Central memory CD4-positive, alpha-beta T cell (primary cell): ENCODE results near the gene TMEM19.

Source experiments
- DNase-seq: peaks from one replicate; pipeline ENCODE4 v3.0.0; 2022
- total RNA-seq, 3 experiments: gene quantifications; one replicate each; lab custom pipeline; 2026; lab: John Stamatoyannopoulos, UW

The TMEM19 gene
- total RNA-seq, result 9.6 to 29.8 (median 11.6) reads per million in 3 experiments

DNA sequence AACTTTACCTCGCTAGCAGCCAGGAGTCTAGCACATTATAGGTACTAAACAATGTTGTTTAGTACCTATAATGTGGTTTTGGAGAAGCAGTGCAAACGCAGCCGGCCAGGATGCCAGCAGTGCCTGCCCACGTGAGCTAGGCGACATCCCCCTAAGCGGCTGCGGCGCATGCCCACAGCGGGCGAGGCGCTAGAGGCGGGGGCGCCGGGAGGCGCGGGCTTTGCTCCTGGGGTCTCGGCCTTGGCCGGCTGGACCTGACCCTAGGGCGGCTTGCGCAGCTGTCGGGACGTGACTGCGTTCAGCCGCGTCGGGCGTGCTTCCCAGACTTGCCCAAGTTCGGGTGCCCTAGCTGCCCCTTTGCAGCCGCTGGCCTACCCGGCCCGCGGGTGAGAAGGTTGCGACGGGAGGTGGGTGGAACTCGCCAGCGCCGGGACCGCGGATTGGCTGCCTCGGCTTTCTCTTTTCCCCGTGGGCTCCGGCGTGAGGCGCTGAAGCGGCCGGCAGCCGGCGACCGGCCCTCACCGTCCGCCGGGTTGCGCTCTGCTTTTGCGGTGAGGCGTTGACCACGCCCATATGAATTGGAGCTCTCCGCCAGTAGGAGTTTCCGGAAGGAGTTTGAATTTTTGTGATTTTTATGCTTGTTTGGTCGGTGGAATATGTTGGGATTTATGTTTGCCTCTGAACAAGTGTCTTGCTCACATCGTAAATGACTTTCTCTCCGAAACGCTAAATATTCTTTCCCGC lies at the start of gene TMEM19:
Gene TMEM19, plus strand, starts transcription at position 169 of the 744 bp plus-strand sequence. CDS start 599 bp downstream, outside the sequence.
- DNase-seq, result peak; percentile 84

DNA sequence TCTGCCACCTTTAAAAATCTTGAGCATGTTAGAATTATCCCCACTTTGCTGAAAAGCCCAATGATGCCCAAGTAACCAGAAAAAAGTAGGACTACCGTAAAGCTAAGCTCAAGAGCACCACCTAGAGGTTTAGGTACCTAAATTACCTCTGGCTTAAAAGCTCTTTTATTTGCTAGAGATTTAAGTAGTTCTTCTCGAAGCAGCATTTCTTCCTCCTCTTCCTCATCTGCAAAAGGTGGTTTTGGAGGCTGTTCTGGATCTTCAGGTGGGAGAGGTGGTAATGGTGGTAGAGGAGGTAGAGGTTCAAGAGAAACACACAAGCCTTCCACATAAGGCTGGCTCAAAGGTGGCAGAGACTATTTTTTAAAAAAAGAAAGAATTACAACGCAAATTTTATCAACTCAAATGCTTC lies 49.2 kb upstream of the TMEM19 start:
- DNase-seq, result peak; percentile 45

DNA sequence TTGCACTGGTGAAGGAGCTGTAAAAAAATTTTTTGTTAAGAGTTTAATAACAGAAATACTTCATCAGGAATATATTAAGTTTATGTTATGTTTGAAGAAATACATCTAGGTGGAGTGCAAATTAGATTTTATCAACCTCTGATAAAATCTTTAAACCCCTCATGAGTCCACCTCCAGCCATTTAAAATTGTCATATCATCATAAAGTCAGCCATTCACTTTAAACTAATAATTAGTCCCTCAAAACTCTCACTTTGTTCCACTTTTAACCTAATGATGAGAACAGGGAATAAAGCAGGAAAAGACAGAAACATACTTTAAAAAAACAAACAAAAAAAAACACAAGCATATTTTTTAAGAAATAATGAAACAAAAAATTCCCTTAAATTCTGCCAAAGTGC lies 47.4 kb upstream of the TMEM19 start:
- DNase-seq, result no peak

DNA sequence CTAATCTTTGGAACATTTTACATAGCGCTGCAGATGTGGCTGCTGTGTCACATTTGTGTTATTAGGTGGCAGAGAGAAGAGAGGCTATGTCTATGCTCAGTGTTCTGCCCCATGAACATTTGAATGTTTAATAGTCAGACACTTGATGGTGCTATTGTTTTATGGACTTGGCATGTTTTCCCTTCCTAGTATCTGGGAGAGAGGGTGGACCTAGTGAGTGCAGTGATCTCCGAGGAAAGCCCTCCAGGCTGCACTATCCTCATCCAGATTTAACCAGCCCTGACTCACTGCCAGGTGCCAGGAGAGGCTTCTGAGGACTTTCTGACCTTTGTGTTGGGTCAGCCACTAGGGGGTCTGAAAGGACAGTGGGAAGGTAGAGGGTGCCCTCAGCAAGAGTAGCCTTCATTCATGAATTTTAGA lies 46.5 kb upstream of the TMEM19 start:
- no peak for DNase-seq

DNA sequence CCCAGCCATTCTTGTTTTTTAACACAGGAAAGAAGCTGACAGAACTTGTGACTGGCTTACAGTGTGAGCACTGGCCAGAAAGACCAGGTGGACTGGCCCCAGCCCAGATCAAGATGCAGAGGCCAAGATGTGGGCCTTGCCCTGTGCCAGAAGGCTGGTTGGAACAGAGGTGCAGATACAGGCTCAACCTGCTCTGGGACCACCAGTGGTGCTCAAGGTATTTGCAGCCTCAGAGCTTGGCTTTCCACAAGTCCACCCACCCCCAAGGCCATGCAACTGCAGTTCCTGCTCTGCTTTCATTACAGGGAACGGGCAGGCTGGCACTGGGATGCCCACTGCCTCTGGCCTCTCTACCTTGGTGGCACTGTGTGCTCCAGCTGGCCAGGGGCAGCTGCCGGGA lies 45.6 kb upstream of the TMEM19 start:
- DNase-seq, result no peak

DNA sequence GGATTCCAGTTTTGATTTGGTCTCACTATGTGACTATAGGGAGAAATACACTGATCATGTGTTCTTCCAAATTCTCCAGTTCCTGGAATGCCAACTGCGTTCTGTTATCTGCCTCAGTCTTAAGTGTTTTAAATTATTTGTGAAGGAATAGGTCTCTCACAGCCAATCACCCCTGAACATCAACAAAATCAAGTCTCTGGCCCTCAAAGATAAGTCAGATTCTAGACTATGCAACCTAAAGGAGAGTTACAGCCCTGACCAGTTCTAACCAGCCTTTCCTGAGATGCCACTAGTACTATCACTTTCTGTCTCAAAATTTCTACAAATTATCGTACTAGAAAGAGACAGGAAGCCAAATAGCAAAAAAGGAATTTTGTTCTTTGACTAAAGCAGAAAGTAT lies 44.5 kb upstream of the TMEM19 start:
- DNase-seq, result no peak

DNA sequence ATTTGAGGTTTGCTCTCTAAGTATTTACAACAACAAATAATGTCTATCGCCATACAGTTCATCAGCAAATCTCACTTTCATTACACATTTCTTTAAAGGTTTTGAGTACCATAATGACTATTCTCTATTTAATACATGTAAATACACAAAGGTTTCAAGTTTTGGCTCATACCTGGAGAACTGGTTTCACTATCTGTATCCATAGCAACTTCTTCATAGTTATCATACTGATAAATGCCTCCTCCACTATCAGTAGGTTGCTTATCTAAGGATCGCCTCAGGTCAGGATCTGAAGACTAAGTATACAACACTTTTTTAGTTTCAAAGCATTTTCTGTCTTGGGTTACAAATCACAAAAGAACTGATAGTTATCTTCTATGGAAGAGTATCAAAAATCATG lies 43.6 kb upstream of the TMEM19 start:
- DNase-seq, result no peak

DNA sequence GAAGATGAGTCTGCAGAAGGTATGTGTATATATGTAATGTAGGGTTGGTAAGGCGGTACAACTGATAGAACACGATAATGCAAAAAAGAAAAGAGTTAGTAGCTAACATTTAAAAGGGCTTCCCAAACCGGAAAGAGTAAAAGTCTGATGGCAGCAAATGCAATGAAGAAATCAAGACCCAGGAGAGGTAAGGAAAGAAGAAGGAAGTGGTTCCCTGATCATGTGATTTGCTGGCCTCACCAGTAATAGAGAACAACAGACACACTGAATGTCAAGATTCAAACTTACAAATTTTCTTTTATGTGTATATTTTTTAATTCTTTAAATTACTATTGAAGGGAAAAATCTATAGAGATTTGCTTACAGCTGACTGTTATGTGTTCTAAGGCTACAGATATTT lies 40.6 kb upstream of the TMEM19 start:
- DNase-seq, result no peak

DNA sequence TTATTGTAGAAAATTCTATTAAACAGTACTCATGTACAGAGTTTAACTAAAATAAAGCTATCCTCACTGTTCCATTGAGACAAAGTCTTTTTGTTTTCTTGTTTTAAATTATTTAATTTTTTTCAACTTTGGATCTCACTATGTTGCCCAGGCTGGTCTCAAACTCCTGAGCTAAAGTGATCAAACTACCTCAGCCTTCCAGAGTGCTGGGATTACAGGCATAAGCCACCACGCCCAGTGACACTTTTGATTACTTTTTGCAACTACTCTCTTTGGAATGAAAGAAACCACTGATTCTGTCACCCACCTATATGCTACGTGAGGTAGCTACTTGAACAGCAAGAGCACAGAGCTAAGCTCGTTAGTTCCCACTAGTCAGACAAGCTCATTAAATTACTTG lies 39.4 kb upstream of the TMEM19 start:
- DNase-seq, result no peak

DNA sequence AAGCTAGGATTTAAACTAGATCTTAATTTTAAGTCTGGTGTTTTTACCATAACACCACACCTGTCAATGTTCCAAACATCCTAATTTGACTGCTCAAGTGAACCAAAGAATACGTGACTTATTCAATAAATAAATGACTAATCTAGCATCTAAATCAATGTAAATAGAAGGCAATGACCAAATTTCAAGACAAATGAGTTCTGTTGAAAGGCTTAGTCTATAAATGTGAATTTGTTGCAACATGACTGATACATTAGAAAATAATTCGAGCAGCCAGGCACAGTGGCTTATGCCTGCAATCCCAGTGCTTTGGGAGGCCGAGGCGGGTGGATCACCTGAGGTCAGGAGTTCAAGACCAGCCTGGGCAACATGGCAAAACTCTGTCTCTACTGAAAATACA lies 37.3 kb upstream of the TMEM19 start:
- DNase-seq, result no peak

DNA sequence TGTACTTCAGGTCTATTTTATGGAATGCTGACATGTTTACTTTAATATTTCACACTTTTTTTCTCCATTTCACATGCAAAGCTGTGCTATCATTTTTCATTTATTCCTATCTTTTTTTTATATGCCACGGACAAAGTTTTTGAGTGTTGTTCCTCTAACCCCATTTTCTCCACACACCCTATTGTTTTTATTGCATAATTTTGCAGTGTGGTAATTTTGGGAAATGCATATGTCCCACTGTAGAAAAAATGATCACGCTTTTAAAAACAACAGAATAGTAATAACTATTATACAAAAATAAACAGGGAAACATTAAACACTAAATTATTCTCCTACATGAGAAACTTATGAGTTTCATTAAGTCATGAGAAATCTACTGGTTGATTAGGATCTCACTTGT lies 36.5 kb upstream of the TMEM19 start:
- DNase-seq, result no peak

DNA sequence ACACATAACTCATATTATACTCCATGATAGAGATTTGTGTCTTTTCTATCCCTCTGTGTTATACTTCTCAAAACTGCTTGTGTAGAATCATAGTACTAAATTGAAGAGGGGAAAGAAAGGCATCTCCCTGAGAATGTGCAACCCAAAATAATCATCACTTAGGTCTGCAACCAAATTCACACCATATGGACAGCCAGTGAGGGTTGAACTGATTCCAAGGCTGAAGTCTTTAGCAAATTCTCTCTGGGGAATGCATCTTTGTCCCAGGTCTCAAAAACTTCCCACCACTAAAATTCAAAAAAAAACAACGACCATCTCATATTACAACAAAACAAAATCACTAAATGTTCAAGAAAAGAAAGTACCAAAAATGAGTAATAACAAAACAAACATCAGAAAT lies 33.2 kb upstream of the TMEM19 start:
- DNase-seq, result no peak

DNA sequence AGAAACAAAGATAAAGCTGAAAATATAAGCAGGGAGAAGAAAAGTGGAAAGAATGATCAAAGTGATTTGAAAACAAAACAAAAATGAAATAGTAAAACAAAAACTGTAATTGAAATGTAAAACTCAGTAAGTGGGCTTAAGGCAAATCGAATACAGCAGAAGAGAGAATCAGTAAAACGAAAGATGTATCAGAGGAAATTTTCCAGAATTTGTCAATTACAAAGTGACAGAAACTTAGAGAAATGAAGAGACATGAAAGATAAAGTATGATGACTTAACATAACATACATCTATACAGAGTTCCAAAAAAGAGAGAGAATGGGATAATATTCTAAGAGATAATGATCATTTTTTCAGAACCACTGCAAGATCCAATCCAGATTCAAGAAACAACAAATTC lies 32.7 kb upstream of the TMEM19 start:
- no peak for DNase-seq

DNA sequence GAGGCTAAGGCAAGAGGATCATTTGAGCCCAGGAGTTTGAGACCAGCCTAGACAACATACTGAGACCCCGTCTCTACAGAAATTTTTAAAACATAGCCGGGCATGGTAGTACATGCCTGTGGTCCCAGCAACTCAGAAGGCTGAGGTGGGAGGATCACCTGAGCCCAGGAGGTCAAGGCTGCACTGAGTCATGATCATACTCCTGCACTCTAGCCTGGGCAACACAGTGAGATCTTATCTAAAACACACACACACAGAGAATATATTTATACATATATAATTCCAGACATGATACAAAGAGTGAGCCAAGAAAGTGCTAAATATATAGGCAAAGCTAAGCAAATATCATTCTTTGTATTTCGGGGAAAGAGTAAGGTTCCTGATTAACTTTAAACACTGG lies 31.7 kb upstream of the TMEM19 start:
- no peak for DNase-seq

DNA sequence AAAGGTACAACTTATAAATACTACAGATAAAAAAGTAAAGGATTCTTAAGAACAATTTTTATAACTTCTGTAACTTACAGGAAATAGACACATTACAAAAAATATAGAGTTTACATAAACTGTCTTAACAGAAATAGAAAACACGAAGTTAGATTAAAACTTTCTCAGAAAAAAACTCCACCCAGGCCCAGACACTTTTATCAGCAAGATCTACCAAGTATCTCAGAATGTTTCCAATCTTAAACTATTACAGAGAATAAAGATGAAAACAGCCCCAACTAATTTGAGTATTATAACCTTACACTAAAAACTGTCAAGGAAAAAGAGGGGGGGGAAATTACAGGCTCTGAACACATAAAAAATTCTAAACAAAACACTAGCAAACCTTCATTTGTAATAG lies 30.4 kb upstream of the TMEM19 start:
- DNase-seq, result no peak

DNA sequence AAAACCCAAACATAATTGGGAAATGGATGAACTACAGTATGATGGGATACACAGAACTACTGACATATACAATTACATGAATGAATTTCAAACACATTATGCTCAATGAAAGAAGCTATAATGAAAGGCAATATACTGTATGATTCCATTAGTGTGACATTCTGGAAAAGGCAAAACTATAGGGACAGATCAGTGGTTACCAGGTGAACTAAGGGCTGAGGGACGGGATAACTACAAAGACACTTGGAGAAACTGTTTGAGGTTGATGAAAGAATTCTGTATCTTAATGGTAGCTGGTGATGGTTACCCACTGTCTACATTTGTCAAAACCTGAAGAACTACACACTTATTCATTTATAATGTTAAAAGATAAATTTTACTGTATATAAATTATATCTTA lies 30.0 kb upstream of the TMEM19 start:
- DNase-seq, result no peak

DNA sequence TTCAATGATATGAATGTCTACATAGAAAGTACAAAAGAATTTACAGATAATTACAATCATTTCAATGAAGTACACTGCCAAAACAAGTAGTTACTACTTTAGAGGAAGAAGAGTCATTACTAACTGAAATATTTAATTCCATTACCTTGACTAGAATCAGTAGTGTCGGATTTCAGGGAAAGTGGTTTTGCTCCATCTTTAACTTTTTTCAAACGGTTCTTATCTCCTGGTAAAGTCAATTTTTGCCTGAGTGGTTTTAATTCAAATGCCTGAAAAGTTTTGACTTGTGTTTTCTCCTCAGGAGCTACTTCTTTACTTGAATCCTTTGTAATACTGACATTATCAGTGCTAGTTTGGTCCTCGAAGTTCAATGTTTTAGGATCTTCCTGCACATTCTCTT lies 29.1 kb upstream of the TMEM19 start:
- no peak for DNase-seq

DNA sequence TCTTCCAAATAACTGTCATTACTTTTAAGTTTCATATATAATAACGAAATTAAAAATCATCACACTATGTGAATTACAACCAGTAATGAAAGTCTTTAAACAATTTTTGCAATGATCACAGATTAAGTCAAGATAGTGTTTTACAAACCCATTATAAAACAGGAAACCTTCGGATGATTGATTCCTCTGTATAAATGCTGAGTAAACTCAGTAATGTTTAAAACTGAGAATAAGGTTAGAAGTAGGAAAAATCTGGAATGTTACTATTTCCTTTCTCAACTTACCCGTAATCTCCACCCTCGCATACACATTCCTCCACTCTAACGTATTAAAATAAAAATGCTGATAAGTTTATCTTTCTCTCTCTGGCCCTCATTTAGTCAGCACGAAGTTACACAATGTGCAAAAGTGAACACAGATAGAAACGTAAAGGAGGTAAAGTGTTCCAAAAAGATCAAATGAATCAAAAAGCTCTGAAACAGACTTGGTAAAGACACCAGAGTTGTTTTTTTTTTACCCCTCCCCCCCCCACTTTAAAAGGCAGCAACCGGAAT lies 23.8 kb upstream of the TMEM19 start:
- no peak for DNase-seq

DNA sequence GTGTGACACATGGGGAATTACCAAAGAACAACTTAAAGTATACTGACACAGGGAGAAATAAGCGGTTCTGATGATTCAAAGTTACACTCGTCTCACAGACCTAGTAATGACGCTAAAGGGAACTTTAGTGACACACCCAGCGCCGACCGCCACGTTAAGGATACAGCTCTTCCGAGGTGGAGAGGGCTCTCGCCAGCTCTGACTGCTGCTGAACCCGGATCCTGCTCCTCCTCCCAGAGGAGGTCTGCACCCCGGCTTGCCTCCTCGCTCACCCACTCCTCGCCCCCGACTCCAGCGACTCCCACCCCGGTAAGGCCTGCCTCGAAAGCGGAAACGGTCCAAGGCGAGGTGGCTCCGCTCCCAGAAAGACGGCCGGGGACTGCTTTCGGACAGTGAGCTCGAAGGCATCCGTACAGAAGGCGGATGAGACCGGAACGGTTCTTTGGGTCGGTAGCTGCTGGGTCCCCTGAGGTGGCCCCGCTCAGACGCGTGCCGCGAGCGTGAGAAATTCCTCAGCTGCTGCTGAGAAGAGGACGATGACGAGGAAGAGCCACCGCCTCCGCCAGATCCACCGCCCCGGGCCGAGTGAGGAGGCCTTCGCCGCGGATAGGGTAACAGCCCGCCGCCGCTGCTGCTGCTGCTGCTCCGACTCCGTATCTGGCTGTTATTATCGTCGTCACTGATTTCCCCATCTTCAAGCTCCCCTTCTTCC lies 22.9 kb upstream of the TMEM19 start:
- peak; percentile 77 for DNase-seq

DNA sequence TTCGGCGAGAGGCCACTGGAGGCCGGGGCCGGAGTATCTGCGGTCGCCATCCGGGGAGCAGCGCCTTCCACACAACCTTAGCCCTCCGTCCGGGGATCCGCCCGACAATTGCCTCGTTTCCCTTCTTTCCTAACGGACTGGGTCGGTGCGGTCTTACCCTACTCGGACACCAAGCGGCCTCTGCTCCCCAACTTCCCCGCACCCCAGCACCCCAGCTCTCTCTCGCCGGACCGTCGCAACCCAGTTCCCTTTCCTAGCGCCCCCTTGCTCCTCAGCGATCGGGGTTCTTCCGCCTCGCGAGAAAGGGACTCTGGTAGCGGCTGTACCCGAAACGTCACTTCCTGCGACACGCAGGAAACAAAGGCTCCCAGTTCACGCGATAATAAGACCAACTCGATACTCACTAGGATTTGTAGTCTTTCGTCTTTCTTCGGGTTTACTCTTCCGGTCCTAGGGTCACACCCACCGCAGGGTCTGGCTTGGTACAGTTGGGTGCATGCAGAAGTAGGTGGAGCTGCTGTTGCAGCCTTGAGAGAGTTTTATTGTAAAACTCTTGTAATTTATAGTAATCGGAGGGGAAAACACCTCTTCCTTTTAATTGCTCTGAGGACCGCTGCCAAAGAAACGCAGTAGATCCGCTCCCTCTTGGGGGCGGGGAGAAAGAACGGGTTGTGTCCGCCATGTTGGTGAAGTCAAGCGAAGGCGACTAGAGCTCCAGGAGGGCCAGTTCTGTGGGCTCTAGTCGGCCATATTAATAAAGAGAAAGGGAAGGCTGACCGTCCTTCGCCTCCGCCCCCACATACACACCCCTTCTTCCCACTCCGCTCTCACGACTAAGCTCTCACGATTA lies 22.1 kb upstream of the TMEM19 start, which contains the start of the genes THAP2 and ZFC3H1:
Gene THAP2, plus strand, starts transcription at position 741 of the 850 bp plus-strand sequence. CDS start 209 bp downstream, outside the sequence.
Gene ZFC3H1, minus strand, starts transcription at position 288 of the 850 bp plus-strand sequence. Its CDS starts 238 bp downstream, at position 50.
- peak; percentile 96 for DNase-seq

DNA sequence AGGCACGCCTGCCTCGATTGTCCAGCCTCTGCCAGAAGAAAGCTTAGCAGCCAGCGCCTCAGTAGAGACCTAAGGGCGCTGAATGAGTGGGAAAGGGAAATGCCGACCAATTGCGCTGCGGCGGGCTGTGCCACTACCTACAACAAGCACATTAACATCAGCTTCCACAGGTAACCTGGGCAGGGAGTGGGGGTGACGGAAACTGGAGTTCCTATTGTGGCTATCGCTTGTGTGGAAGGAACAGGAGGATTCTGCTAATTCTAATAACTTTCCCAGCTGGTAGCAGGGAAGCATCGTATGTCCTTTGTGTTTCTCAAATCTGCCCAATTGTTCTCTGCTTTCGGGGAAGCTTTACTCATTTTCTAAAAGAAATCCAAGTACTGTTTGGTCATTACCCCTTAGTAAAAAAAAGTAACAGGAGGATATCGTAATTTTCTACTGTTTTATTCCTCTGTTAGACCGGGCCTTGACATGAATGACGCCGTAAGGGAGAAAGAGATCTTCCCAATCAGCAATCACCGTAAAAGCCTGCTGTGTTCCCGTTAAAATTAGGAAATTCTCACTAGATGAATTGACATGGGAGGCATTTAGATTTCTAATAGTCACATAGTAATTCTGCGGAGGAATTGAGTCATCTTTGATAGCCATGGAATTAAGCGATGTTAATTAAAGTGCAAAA lies 21.3 kb upstream of the TMEM19 start:
- DNase-seq, result no peak

DNA sequence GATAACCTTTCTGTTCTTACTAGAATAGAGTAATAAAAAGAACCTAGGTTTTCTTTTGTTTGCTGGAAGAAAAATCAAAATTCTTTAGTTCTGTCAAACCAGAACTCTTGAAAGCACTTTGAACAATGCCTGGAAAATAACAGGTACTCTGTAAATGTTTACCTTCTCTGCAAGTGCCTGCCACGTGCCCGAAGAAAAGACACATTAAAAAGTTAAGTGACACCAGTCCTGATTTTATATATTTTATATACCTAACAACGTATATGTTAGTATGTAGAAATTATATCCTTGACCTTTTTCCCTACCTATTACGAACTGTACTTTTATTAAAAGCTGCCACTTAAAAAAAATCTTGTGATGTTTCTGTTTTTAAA lies 20.8 kb upstream of the TMEM19 start:
- DNase-seq, result no peak
